Measurements from ENCODE around the gene SPSB2.
"Not testable (repeated sequence)": the region's sequence is repeated elsewhere in the genome, so short reads cannot be mapped to it uniquely, and the experiment has no call there.

Gene SPSB2

DNA sequence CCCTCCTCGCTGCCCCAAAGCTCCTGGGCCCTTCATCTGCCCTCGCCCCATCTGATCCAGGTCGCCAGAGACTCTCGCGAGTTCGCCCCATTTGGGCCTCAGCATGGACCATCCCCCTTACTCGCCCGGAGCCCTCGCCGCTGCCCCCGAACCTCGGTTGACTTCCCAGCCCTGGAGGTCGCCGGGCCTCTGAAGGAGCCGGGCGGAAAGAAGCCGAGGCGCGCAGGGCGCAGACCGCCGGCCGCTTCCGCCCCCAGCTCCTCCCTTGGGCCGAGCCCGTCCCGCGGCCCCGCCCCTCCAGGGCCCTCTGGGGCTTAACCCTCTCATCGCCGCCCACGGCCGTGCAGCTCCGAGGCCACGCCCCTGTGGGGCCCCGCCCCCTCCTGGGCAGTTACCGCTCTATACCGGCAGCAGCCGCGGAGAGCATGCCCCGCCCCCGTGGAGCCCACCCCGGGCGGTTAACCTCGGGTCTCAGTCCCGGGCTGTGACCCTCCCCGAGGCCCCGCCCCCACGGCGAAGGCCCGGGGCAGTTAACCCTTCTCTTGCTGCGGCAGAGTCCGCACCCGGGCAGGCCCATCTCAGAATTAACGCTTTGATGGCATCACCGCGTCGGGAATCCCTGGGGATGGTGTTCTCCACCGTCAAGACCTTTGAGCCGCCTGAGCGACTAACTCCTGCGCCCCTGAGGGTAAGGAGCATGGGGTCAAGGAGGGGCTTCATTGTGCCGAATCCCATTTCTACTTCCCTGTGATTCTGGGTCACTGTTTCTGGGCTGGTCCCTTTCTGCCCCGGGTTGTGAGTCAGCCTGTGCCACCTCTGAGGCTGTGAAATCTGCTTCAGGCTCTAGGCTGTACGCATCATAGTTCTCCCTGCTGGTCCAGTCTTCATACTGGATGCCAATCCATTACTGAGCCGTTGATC is at the start of gene SPSB2:
Gene SPSB2 (minus strand): TSS at position 210 of the 921 bp plus-strand sequence. CDS start 402 bp downstream, outside the sequence.
- peak; percentile 99 for DNase-seq

DNA sequence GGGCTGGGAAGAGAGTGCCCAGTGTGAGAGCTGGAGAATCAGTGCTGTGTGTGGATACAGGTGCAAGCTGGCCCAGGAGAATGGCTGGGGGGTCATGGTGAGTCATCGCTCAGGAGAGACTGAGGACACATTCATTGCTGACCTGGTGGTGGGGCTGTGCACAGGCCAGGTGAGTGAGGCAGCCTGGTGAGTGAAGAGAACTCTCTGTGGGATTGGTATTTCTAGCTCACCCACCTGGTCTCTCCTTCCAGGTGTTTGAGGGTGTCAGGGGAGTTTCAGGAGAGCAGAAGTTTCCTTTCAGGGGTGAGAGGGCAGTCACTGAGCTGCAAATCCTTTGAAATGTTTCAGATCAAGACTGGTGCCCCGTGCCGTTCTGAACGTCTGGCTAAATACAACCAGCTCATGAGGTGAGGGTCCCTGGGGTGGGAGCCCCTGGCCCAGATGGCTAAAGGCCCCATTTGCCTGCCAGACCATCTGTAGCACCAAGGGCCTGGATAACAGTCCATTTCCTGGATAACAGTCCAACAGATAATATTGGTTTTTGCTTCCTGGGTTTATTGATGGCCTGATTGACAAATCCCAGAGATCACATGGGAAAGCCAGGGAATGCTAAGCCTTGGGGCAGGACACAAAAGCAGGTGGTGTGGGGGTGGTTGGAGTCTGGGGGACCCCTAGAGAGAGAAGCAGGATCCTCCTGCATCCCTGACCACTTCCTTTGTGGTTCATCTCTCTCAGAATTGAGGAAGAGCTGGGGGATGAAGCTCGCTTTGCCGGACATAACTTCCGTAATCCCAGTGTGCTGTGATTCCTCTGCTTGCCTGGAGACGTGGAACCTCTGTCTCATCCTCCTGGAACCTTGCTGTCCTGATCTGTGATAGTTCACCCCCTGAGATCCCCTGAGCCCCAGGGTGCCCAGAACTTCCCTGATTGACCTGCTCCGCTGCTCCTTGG is 49.2 kb upstream of the SPSB2 start:
- no peak for DNase-seq

DNA sequence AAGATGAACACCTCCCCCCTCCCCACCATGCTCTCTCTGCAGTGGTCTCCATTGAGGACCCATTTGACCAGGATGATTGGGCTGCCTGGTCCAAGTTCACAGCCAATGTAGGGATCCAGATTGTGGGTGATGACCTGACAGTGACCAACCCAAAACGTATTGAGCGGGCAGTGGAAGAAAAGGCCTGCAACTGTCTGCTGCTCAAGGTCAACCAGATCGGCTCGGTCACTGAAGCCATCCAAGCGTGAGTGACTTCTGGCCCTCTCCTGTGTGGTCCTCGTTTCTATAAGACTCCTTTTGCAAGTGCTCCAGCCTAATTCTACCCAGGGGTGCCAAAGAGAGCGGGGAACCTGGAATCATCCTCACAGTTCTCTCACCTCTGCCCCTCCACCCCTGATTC is 48.4 kb upstream of the SPSB2 start:
- DNase-seq = no peak

- DNase-seq = no peak
Measured at GRCh38 chr12:6919588-6919987, 46.5 kb upstream of the SPSB2 start.

- DNase-seq = no peak
Measured at GRCh38 chr12:6917491-6918231, 44.6 kb upstream of the SPSB2 start.

GRCh38 chr12:6916426-6917200 is 43.5 kb upstream of the SPSB2 start:
- no peak for DNase-seq

DNA sequence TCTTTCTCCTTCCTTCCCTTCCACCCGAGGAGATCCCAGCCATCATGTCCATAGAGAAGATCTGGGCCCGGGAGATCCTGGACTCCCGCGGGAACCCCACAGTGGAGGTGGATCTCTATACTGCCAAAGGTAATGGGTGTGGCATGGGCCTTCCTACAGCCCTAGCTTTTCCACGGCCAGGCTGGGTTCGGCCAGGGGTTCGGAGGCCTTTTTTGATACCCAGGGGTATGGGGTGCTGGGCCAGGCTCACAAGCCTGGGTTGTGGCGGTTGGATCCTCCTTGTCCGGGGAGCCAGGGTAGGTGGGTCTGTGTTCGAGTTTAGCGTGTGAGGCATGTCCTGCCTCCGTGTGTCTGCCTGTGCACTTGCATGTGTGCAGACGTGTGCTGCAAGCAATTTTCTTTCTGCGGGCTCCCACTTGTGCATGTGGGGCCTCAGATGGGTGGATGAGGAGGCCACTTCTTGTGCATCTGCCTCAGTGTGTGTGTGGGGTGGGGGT is 42.7 kb upstream of the SPSB2 start:
- no peak for DNase-seq

DNA sequence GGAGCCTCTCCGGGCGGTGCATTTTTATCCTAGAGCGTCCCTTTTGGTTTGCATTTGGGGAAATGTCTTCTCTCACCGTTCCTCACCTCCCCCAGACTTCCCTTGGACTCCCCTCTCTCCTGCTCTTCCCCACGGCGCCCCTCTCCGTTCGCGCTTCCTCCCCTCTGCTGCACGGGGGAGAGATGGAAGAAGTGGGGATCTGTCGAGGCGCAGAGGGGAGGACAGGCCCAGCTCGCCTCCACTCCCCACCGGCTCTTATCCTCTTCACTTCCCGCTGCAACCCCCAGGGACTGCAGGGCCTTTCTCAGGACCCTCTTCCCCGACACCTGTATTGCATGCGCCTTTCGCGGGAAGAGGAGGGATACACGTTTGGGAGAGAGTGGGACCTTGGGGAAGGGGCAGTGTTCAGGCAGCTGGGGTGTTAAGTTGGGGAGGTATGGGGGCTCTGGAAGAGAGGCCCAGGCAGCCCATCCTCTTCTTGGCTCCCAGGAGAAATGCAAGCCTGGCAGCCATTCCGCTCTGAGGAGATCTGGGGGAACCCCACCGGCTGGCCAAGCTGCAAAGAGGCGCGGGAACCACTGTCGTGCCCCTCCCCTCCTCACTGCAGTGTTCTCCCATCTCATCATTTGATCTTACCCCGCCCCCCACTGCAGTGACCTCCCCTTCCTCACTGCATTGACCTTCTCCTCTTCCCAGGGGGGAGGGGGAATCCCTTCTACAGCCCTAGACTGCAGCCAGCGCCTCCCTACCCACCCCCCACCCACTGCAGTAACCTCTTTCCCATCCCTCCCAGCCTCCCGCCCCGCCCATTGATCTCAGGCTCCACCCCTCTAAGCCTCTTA is 42.1 kb upstream of the SPSB2 start:
- DNase-seq = peak; percentile 99

GRCh38 chr12:6914246-6914946 is 41.3 kb upstream of the SPSB2 start, which contains the start of gene ENO2:
TSS of gene ENO2 (plus strand) at chr12:6914580. CDS start at chr12:6915833, 1,253 bp downstream.
- peak; percentile 79 for DNase-seq

- DNase-seq = no peak
Measured at GRCh38 chr12:6912164-6912935, 39.2 kb upstream of the SPSB2 start.

DNA sequence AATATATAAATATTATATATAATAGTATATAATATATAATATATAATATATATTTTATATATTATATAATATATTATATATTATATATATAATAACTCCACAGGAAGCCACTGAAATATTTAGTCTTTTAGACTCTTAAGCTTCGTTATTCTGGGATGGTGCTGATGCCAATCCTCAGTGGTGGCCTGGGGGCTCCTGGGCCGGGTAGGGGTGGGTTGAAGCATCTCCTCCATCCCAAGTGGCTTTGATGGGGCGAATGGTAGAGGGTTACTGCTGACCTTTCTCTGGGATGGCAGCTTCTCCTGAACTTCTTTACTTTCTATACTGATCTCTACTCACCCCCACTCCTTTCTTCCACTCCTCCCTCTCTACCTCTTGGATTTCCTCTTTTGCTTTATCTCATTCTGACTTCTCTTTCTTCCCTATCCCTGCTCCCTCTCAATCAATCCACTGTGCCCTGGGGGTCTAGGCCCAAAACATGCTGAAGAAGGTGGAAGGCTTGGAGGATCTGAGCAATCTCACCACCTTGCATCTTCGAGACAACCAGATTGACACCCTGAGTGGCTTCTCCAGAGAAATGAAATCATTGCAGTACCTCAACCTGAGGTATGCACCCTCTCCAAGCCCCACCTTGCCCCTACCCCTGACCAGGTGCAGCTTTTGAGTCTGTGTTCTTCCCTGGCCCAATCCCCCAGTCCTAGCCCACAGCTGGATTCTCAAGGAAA is 36.5 kb upstream of the SPSB2 start:
- no peak for DNase-seq

DNA sequence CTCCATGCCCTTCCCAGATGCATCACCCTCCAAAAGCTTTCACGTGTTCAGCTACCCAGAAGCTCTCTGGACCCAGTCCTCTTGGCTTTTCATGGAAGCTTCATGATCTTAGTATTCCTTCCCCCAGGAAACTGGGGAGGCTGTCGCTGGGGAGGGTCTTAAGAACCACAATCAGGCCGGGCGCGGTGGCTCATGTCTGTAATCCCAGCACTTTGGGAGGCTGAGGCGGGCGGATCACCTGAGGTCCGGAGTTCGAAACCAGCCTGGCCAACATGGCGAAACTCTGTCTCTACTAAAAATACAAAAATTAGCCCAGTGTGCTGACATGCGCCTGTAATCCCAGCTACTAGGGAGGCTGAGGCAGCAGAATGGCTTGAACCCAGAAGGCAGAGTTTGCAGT is 35.0 kb upstream of the SPSB2 start:
- not testable (repeated sequence) for DNase-seq

DNA sequence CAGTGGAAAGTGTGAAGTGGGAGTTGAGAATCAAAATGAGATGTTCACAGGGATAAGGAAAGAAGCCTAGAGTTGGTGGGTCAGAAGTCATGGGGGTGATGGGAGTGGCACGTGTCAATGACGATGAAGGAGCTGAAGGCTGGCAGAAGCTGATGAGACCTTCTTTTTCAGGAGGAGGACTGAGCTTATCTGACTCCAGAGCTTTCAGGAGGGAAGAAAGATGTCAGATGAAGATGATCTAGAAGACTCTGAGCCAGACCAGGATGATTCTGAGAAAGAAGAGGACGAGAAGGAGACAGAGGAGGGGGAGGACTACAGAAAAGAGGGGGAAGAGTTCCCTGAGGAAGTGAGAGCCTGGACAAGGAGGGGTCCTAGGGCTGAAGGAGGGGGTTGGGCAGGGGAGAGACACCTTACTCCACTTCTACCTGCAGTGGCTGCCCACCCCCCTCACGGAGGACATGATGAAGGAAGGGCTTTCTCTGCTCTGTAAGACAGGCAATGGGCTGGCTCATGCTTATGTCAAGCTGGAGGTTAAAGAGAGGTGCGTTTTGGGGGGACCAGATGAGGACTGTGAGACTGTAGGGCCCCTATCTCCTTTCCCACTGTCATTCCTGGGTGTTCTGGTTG is 32.4 kb upstream of the SPSB2 start:
- DNase-seq = no peak

DNA sequence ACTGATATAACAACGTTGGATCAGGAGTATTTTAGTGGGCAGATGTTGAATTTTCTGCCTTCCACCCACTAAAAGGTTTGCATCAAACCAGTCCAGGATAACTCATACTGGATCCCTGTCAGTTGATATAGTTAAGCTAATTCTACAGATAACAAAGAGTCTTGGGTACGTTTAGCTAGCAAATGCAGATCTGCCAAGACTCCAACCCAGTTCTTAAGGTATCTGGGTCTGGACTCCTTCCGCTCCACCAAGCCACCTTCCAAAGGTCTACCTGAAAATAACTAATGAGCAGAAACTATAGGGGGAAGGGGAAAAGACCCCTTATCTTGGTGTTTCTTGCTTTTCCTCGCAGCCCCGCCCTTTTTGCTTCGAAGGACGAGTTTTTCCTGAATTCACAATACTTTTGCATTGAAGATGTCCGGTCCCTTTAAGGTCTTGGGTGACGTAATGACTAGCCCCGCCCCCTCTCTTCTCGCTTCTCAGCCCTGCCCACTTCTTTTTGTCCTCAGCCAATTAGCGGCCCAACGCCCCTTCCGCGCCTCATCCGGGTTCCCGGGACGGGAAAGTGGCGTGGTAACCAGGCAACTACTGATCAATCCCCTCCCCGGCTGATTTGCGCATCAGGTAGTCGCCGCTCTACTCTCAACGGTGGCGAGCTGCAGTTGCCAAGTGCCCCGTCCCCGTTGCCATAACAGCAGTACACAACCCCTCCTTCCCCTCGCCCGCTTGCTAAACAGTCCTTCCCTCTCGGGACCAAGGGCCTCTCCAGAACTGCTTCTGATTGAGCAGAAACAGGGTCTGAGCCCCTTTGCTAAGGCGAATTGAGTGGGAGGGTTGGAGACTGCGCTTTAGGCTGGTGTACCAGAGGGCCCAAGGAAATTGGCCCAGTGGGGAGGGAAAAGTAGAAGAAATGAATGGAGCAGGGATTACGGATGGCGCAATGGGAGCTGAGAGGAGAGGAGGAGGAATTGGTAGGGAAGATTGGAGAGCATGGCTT is 31.5 kb upstream of the SPSB2 start, which contains the start of gene LRRC23:
Gene LRRC23 (plus strand): TSS at position 543 of the 997 bp plus-strand sequence. CDS start 812 bp downstream, outside the sequence.
- peak; percentile 100 for DNase-seq

GRCh38 chr12:6903722-6904121 is 30.6 kb upstream of the SPSB2 start:
- DNase-seq = no peak

- peak; percentile 77 for DNase-seq
Measured at GRCh38 chr12:6902448-6902847, 29.3 kb upstream of the SPSB2 start.
